SK-N-SH (cell line): ENCODE data around the gene CHPF2. TPM values are rescaled to one million over a fixed set of nuclear protein-coding genes. Genes with fewer than 3 reads are reported as not detected.

Source experiments
- CTCF ChIA-PET: fragments of 300-600, 350-600 bp; formaldehyde crosslinking; extraction: SDS; loops from one replicate; lab custom pipeline; 2021; lab: Yijun Ruan, JAX
- POLR2A ChIA-PET: fragments of 350-600 bp; sonication (Branson Sonifier 250); formaldehyde crosslinking; extraction: SDS; loops from one replicate; lab custom pipeline; 2020; ENCODE audit warnings: antibody characterized with exemption, inconsistent platforms; lab: Yijun Ruan, JAX
- DNase-seq: peaks from one replicate; pipeline ENCODE4 v3.0.0; 2012
- H2AFZ ChIP-seq: fragments of 200-600 bp; sonication (generic); 2 replicates; pipeline ENCODE4 v1.8.1; 2016; ENCODE audit warnings: antibody characterized with exemption, mild to moderate bottlenecking, low read depth
- H3F3A ChIP-seq: fragments of 200-600 bp; sonication (generic); replicated peaks from 2 replicates; pipeline ENCODE3; 2016; ENCODE audit warnings: antibody characterized with exemption, mild to moderate bottlenecking; ENCODE audit not compliant: insufficient read depth
- H3K27ac ChIP-seq, 2 experiments: fragments of 200-500 bp in 1 of 2; fragments of 200-600 bp in 1 of 2; sonication (Bioruptor generic) in 1 of 2; sonication (generic), shearing (Covaris generic) in 1 of 2; 2 replicates each; pipeline versions ENCODE4 v1.5.1 to v1.6.1; 2014 to 2016; ENCODE audit warnings: low read depth in 2 of 2, inconsistent platforms in 1 of 2, low read length in 1 of 2, mild to moderate bottlenecking in 1 of 2, mixed read lengths in 1 of 2
- H3K27me3 ChIP-seq: fragments of 200-600 bp; sonication (generic), shearing (Covaris generic); 2 replicates; pipeline ENCODE4 v1.6.1; 2016; ENCODE audit warnings: mixed run types; ENCODE audit not compliant: insufficient read depth
- H3K36me3 ChIP-seq, 2 experiments: fragments of 200-500 bp in 1 of 2; fragments of 200-600 bp in 1 of 2; sonication (Bioruptor generic) in 1 of 2; sonication (generic) in 1 of 2; replicated peaks in 1 of 2; 2 replicates each; pipeline versions ENCODE3 to v1.5.1; 2014 to 2016; ENCODE audit warnings: low read length in 1 of 2, mild to moderate bottlenecking in 1 of 2; ENCODE audit not compliant: insufficient read depth in 2 of 2, control insufficient read depth in 1 of 2
- H3K4me1 ChIP-seq, 2 experiments: fragments of 200-500 bp in 1 of 2; fragments of 200-600 bp in 1 of 2; sonication (Bioruptor generic) in 1 of 2; sonication (generic), shearing (Covaris generic) in 1 of 2; 2 replicates each; pipeline versions ENCODE4 v1.5.1 to v1.6.1; 2014 to 2016; ENCODE audit warnings: low read depth in 1 of 2, low read length in 1 of 2, mixed run types in 1 of 2; ENCODE audit not compliant: insufficient read depth in 2 of 2, control insufficient read depth in 1 of 2
- H3K4me2 ChIP-seq: fragments of 200-600 bp; sonication (generic), shearing (Covaris generic); 2 replicates; pipeline ENCODE4 v1.6.1; 2017; ENCODE audit warnings: mixed run types
- H3K4me3 ChIP-seq, 2 experiments: fragments of 200-500 bp in 1 of 2; fragments of 200-600 bp in 1 of 2; sonication (Bioruptor generic) in 1 of 2; sonication (generic), shearing (Covaris generic) in 1 of 2; 2 replicates each; pipeline versions ENCODE4 v1.5.1 to v1.8.1; 2014 to 2016; ENCODE audit warnings: low read depth in 2 of 2, inconsistent platforms in 1 of 2, low read length in 1 of 2, mild to moderate bottlenecking in 1 of 2, mixed read lengths in 1 of 2, moderate library complexity in 1 of 2
- H3K79me2 ChIP-seq: fragments of 200-600 bp; sonication (generic); 2 replicates; pipeline ENCODE4 v1.8.1; 2017; ENCODE audit warnings: mild to moderate bottlenecking; ENCODE audit not compliant: insufficient read depth
- H3K9ac ChIP-seq: fragments of 200-600 bp; sonication (generic); 2 replicates; pipeline ENCODE4 v1.6.1; 2017; ENCODE audit warnings: mixed run types
- H3K9me2 ChIP-seq: fragments of 200-600 bp; sonication (generic); 2 replicates; pipeline ENCODE4 v1.6.1; 2017; ENCODE audit warnings: mixed run types
- H3K9me3 ChIP-seq: fragments of 200-600 bp; sonication (generic); 2 replicates; pipeline ENCODE4 v1.6.1; 2017; ENCODE audit warnings: mixed run types, mild to moderate bottlenecking, moderate library complexity
- H4K20me1 ChIP-seq: fragments of 200-600 bp; sonication (generic); 2 replicates; pipeline ENCODE4 v1.6.1; 2017; ENCODE audit warnings: mild to moderate bottlenecking, mixed run types; ENCODE audit not compliant: insufficient read depth
- ELF1 ChIP-seq: IDR thresholded peaks from 2 replicates; pipeline ENCODE4 v1.4.0; 2012
- EZH2phosphoT487 ChIP-seq: fragments of 200-600 bp; sonication (generic); IDR thresholded peaks from 2 replicates; pipeline ENCODE4 v1.6.1; 2017; ENCODE audit warnings: low read depth, mixed run types, mild to moderate bottlenecking, antibody characterized with exemption, moderate library complexity, borderline replicate concordance
- NRF1 ChIP-seq: IDR thresholded peaks from 2 replicates; pipeline ENCODE4 v1.6.1; 2012; ENCODE audit warnings: low read depth, mild to moderate bottlenecking, low read length
- POLR2AphosphoS5 ChIP-seq: IDR thresholded peaks from 2 replicates; pipeline ENCODE4 v1.6.1; 2012; ENCODE audit warnings: low read depth, low read length
- RCOR1 ChIP-seq: fragments of 150-350 bp; IDR thresholded peaks from 2 replicates; pipeline ENCODE4 v1.6.1; 2017; ENCODE audit warnings: antibody characterized with exemption, low read length
- REST ChIP-seq: IDR thresholded peaks from 2 replicates; pipeline ENCODE4 v1.6.1; 2012; ENCODE audit warnings: mild to moderate bottlenecking, low read depth, low read length, moderate library complexity
- TCF12 ChIP-seq: IDR thresholded peaks from 2 replicates; pipeline ENCODE4 v1.4.0; 2012
- WGBS: methylation state at CpG from one replicate; pipeline ENCODE4 v1.1.6; 2017; ENCODE audit warnings: low lambda C conversion rate; 5-methylcytosine and 5-hydroxymethylcytosine counted together
- polyA plus RNA-seq, 3 experiments: library from polyadenylated mRNA; depleted of rRNA; stranded (reverse); fragments of >200 nt; gene quantifications; 2 replicates each; pipeline ENCODE4 v1.2.3, GENCODE V29; 2012
- TF ChIP-seq, protein P1 (sequence below): IDR thresholded peaks from 2 replicates; pipeline ENCODE4 v1.4.0; 2012; ENCODE audit warnings: low read depth, borderline replicate concordance
- TF ChIP-seq, protein P2 (sequence below): fragments of 150-350 bp; IDR thresholded peaks from 2 replicates; pipeline ENCODE4 v1.6.1; 2016; ENCODE audit warnings: mild to moderate bottlenecking, low read depth, low read length
- TF ChIP-seq, protein P3 (sequence below): IDR thresholded peaks from 2 replicates; pipeline ENCODE4 v1.4.0; 2012; ENCODE audit warnings: low read depth, borderline replicate concordance

Gene CHPF2
- polyA plus RNA-seq, 1 of the 3 experiments (the other 2 are of a cell fraction), result 68.6 TPM

- Histone ChIP-seq H3K36me3 (no peaks in the 10 kb centered on the region), H2AFZ (no peak overlapping the region), H3K9me2 (no peaks in the 10 kb centered on the region), H4K20me1 (no peaks in the 10 kb centered on the region), H3F3A (no peaks in the 10 kb centered on the region), H3K27ac (no peak overlapping the region), H3K9me3 (no peaks in the 10 kb centered on the region), H3K4me3 (no peak overlapping the region), H3K79me2 (no peaks in the 10 kb centered on the region), H3K4me1 (peaks cover 0 to 11% of the 10 kb centered on the region in 2 experiments; a peak in 1 of 4 replicates), H3K27me3 (no peaks in the 10 kb centered on the region), H3K9ac (no peak overlapping the region), H3K4me2 (no peak overlapping the region)
- TF ChIP-seq REST, result no peak
- no peak for TF ChIP-seq EZH2phosphoT487
- no peak for TF ChIP-seq NRF1
- TF ChIP-seq ELF1, result no peak
- TF ChIP-seq, protein P1, sequence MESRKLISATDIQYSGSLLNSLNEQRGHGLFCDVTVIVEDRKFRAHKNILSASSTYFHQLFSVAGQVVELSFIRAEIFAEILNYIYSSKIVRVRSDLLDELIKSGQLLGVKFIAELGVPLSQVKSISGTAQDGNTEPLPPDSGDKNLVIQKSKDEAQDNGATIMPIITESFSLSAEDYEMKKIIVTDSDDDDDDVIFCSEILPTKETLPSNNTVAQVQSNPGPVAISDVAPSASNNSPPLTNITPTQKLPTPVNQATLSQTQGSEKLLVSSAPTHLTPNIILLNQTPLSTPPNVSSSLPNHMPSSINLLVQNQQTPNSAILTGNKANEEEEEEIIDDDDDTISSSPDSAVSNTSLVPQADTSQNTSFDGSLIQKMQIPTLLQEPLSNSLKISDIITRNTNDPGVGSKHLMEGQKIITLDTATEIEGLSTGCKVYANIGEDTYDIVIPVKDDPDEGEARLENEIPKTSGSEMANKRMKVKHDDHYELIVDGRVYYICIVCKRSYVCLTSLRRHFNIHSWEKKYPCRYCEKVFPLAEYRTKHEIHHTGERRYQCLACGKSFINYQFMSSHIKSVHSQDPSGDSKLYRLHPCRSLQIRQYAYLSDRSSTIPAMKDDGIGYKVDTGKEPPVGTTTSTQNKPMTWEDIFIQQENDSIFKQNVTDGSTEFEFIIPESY, result no peak
- TF ChIP-seq, protein P2, sequence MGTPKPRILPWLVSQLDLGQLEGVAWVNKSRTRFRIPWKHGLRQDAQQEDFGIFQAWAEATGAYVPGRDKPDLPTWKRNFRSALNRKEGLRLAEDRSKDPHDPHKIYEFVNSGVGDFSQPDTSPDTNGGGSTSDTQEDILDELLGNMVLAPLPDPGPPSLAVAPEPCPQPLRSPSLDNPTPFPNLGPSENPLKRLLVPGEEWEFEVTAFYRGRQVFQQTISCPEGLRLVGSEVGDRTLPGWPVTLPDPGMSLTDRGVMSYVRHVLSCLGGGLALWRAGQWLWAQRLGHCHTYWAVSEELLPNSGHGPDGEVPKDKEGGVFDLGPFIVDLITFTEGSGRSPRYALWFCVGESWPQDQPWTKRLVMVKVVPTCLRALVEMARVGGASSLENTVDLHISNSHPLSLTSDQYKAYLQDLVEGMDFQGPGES, result no peak
- TF ChIP-seq, protein P3, sequence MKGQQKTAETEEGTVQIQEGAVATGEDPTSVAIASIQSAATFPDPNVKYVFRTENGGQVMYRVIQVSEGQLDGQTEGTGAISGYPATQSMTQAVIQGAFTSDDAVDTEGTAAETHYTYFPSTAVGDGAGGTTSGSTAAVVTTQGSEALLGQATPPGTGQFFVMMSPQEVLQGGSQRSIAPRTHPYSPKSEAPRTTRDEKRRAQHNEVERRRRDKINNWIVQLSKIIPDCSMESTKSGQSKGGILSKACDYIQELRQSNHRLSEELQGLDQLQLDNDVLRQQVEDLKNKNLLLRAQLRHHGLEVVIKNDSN, result no peak
- CTCF ChIA-PET, result interaction anchor here (0.9 to 2.8 kb wide), 6 partner anchors 11 to 104 kb away, joined by 3 to 9 read pairs (median 6); no protein-coding TSS in a partner anchor
- no peak for DNase-seq
- WGBS, result 86% methylated on average over 10 of the region's 10 CpGs
- POLR2A ChIA-PET, result interaction anchor here (0.6 kb wide), 1 partner anchor 45 kb away, joined by 3 read pairs; the partner anchor contains the start of gene ABCF2
Measured at GRCh38 chr7:151272405-151272804, 40.1 kb downstream of the CHPF2 start.

- no peak for TF ChIP-seq TCF12
- TF ChIP-seq RCOR1, result no peak
- no peak for TF ChIP-seq ELF1
- TF ChIP-seq POLR2AphosphoS5, result no peak
- ChIA-PET CTCF (interaction anchor here (0.9 to 2.8 kb wide), 8 partner anchors 11 to 104 kb away, joined by 3 to 9 read pairs (median 6); no protein-coding TSS in a partner anchor), POLR2A (interaction anchor here (0.6 kb wide), 1 partner anchor 46 kb away, joined by 3 read pairs; the partner anchor contains the start of gene ABCF2)
- Histone ChIP-seq H3K4me2 (no peak overlapping the region), H3K9me3 (no peaks in the 10 kb centered on the region), H3K27me3 (no peaks in the 10 kb centered on the region), H3K79me2 (no peaks in the 10 kb centered on the region), H3K9ac (no peak overlapping the region), H3K36me3 (no peaks in the 10 kb centered on the region), H3K4me3 (no peak overlapping the region), H3F3A (no peaks in the 10 kb centered on the region), H2AFZ (no peak overlapping the region), H3K4me1 (peaks cover 0 to 12% of the 10 kb centered on the region in 2 experiments; a peak in 1 of 4 replicates), H3K27ac (no peak overlapping the region), H4K20me1 (no peaks in the 10 kb centered on the region), H3K9me2 (no peaks in the 10 kb centered on the region)
- DNase-seq, result no peak
- WGBS, result 91% methylated on average over 5 of the region's 7 CpGs
Measured at GRCh38 chr7:151272877-151273276, 40.6 kb downstream of the CHPF2 start.
